Kidney epithelial cell (primary cell): ENCODE measurements around the gene OPTC. TPM values are rescaled to one million over a fixed set of nuclear protein-coding genes. Genes with fewer than 3 reads are reported as not detected.

Experiments used
- DNase-seq: peaks from one replicate; pipeline ENCODE4 v3.0.0-alpha.2; 2010; ENCODE audit warnings: low read depth
- H3K27me3 ChIP-seq: 2 replicates; pipeline ENCODE4 v1.6.0; 2011; ENCODE audit warnings: low read length; ENCODE audit not compliant: control insufficient read depth, insufficient read depth
- H3K36me3 ChIP-seq: 2 replicates; pipeline ENCODE4 v1.5.1; 2011; ENCODE audit warnings: low read length; ENCODE audit not compliant: control insufficient read depth, insufficient read depth
- H3K4me3 ChIP-seq: 2 replicates; pipeline ENCODE4 v1.5.1; 2011; ENCODE audit warnings: low read depth, mild to moderate bottlenecking, control low read depth, low read length
- total RNA-seq: library from RNA; depleted of rRNA; stranded (reverse); fragments of >200 nt; gene quantifications from 2 replicates; pipeline ENCODE4 v1.2.3, GENCODE V29; 2015
- TF ChIP-seq, protein P1 (sequence below): IDR thresholded peaks from 2 replicates; pipeline ENCODE4 v1.5.1; 2011; ENCODE audit warnings: mild to moderate bottlenecking, moderate library complexity, low read length, control low read depth, inconsistent platforms; ENCODE audit not compliant: insufficient read depth, poor library complexity, severe bottlenecking

Gene OPTC
- total RNA-seq, 1 donor from 2014 or later, result not detected

GRCh38 chr1:203506858-203507626 is 13.1 kb downstream of the OPTC start:
- DNase-seq, result no peak
- TF ChIP-seq, protein P1, sequence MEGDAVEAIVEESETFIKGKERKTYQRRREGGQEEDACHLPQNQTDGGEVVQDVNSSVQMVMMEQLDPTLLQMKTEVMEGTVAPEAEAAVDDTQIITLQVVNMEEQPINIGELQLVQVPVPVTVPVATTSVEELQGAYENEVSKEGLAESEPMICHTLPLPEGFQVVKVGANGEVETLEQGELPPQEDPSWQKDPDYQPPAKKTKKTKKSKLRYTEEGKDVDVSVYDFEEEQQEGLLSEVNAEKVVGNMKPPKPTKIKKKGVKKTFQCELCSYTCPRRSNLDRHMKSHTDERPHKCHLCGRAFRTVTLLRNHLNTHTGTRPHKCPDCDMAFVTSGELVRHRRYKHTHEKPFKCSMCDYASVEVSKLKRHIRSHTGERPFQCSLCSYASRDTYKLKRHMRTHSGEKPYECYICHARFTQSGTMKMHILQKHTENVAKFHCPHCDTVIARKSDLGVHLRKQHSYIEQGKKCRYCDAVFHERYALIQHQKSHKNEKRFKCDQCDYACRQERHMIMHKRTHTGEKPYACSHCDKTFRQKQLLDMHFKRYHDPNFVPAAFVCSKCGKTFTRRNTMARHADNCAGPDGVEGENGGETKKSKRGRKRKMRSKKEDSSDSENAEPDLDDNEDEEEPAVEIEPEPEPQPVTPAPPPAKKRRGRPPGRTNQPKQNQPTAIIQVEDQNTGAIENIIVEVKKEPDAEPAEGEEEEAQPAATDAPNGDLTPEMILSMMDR, result no peak

GRCh38 chr1:203507759-203508158 is 13.8 kb downstream of the OPTC start:
- no peaks in the 10 kb centered on the region for H3K36me3 ChIP-seq
- no peak for DNase-seq
- TF ChIP-seq, protein P1, result no peak

More at GRCh38 chr1:203506858-203507626, 13.1 kb downstream of the OPTC start:
- H3K4me3 ChIP-seq, result no peak overlapping the region
- H3K36me3 ChIP-seq, result no peaks in the 10 kb centered on the region
- peaks cover 2% of the 10 kb centered on the region for H3K27me3 ChIP-seq

GRCh38 chr1:203508463-203509073 is 14.6 kb downstream of the OPTC start:
- Histone ChIP-seq H3K4me3 (no peak overlapping the region), H3K36me3 (no peaks in the 10 kb centered on the region), H3K27me3 (no peaks in the 10 kb centered on the region)
- no peak for DNase-seq
- TF ChIP-seq, protein P1, result no peak

More at GRCh38 chr1:203507759-203508158, 13.8 kb downstream of the OPTC start:
- Histone ChIP-seq H3K4me3 (no peak overlapping the region), H3K27me3 (peaks cover 2% of the 10 kb centered on the region)

- Histone ChIP-seq H3K36me3 (no peaks in the 10 kb centered on the region), H3K4me3 (no peak overlapping the region), H3K27me3 (no peaks in the 10 kb centered on the region)
- DNase-seq, result no peak
- TF ChIP-seq, protein P1, result no peak
Observed at GRCh38 chr1:203509135-203509534, 15.2 kb downstream of the OPTC start.

DNA sequence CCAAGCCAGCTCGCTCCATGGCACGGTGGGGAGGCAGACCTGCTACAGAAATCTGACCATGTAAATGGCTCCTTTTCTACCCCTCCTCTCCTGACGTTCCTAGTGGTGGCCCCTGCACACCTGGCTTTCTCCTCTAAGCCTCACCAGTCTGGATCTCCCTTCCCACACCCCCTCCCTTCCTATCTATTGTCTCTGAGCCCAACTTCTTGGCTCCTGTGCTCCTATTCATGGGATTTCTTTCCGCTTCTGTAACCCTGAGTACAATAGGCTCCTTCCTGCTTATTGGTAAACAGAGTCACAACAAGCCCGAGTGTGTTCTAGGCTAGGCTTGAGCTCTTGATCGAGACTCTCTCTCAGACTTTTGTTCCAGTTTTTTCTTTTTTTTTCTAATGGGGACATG is 17.6 kb downstream of the OPTC start:
- DNase-seq, result no peak
- Histone ChIP-seq H3K27me3 (no peaks in the 10 kb centered on the region), H3K36me3 (no peaks in the 10 kb centered on the region), H3K4me3 (no peak overlapping the region)
- TF ChIP-seq, protein P1, result no peak

DNA sequence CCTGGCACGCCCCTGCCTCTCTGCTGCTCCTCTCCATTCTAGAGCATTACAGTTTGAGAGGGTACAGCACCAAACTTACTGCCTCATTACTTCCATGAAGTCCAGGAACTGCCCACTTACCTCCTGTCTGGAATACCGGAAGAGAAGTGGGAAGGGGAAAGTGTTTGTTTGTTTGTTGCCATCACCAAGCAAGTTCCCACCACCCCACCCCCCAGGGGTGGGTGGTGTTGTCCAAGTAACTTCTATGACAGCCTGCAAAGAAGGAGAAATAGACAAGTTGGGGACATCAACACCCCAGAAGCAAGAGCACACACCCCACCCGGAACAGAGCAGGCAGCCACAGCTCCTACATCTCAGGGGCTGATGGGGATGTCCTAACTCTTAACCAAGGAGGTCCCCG is 18.0 kb downstream of the OPTC start:
- H3K4me3 ChIP-seq, result no peak overlapping the region
- no peak for DNase-seq
- no peaks in the 10 kb centered on the region for H3K27me3 ChIP-seq
- H3K36me3 ChIP-seq, result no peaks in the 10 kb centered on the region
- TF ChIP-seq, protein P1, result no peak
